Caco-2 (cell line): ENCODE data around the gene GPR27. TPM values are rescaled to one million over a fixed set of nuclear protein-coding genes. Genes with fewer than 3 reads are reported as not detected.

Source experiments
- BruUV-seq: library from RNA; stranded (reverse); fragments of 400-500 nt; replicated peaks from 2 replicates; lab custom pipeline; 2021; lab: Mats Ljungman, UMichigan
- CTCF ChIA-PET: fragments of 300-600 bp; sonication (Branson Sonifier 250); formaldehyde crosslinking; loops from one replicate; lab custom pipeline; 2022; ENCODE audit warnings: antibody characterized with exemption; lab: Charles Lee
- POLR2A ChIA-PET: fragments of 300-600 bp; sonication (Branson Sonifier 250); formaldehyde crosslinking; loops from one replicate; lab custom pipeline; 2022; ENCODE audit warnings: antibody characterized with exemption; lab: Charles Lee
- DNase-seq, 2 experiments: peaks; one replicate each; pipeline versions ENCODE4 v3.0.0 to v3.0.0-alpha.2; 2020 to 2022
- H3K27me3 ChIP-seq: replicated peaks from 2 replicates; pipeline ENCODE4 v1.6.0; 2011; ENCODE audit warnings: low read length; ENCODE audit not compliant: control insufficient read depth, insufficient read depth
- H3K36me3 ChIP-seq: 2 replicates; pipeline ENCODE4 v1.5.1; 2011; ENCODE audit warnings: low read length; ENCODE audit not compliant: control insufficient read depth, insufficient read depth
- H3K4me1 ChIP-seq: fragments of 250-450 bp; sonication (Bioruptor Pico); 2 replicates; pipeline ENCODE4 v1.5.1; 2020; ENCODE audit warnings: mild to moderate bottlenecking
- H3K4me3 ChIP-seq: 2 replicates; pipeline ENCODE4 v1.5.1; 2011; ENCODE audit warnings: low read depth, mild to moderate bottlenecking, control low read depth, low read length
- H3K9me3 ChIP-seq: fragments of 250-450 bp; sonication (Bioruptor Pico); 2 replicates; pipeline ENCODE4 v1.5.1; 2020; ENCODE audit warnings: mild to moderate bottlenecking, moderate library complexity
- H3K27ac Mint-ChIP-seq: one replicate; pipeline ENCODE4 v1.8.0; 2022; ENCODE audit warnings: mixed read lengths; ENCODE audit not compliant: unreplicated experiment
- H3K27me3 Mint-ChIP-seq: one replicate; pipeline ENCODE4 v1.8.0; 2022; ENCODE audit warnings: mixed read lengths; ENCODE audit not compliant: insufficient read depth, unreplicated experiment
- H3K36me3 Mint-ChIP-seq: one replicate; pipeline ENCODE4 v1.8.0; 2022; ENCODE audit warnings: mild to moderate bottlenecking, mixed read lengths; ENCODE audit not compliant: insufficient read depth, unreplicated experiment
- H3K4me1 Mint-ChIP-seq: one replicate; pipeline ENCODE4 v1.8.0; 2022; ENCODE audit warnings: low read depth, mixed read lengths; ENCODE audit not compliant: unreplicated experiment
- H3K4me3 Mint-ChIP-seq: one replicate; pipeline ENCODE4 v1.8.0; 2022; ENCODE audit warnings: mild to moderate bottlenecking, moderate library complexity, mixed read lengths; ENCODE audit not compliant: unreplicated experiment
- H3K9me3 Mint-ChIP-seq: one replicate; pipeline ENCODE4 v1.8.0; 2022; ENCODE audit warnings: mixed read lengths; ENCODE audit not compliant: unreplicated experiment
- CTCF ChIP-seq, 2 experiments: fragments of 200-600 bp in 1 of 2; IDR thresholded peaks; 1 replicate in 1 of 2; 2 replicates in 1 of 2; pipeline versions ENCODE4 v1.5.1 to v1.8.0; 2011 to 2022; ENCODE audit warnings: antibody characterized with exemption in 1 of 2, control low read depth in 1 of 2, inconsistent platforms in 1 of 2, low read depth in 1 of 2, low read length in 1 of 2, mild to moderate bottlenecking in 1 of 2, moderate library complexity in 1 of 2; ENCODE audit not compliant: insufficient read depth in 1 of 2, severe bottlenecking in 1 of 2, unreplicated experiment in 1 of 2
- intact Hi-C: fragments of 100-400 bp; cut with micrococcal nuclease; formaldehyde crosslinking; loops from one replicate; pipeline ENCODE4 v1.10.0; 2022; ENCODE audit not compliant: unreplicated experiment
- total RNA-seq: library from RNA; stranded (reverse); gene quantifications from 2 replicates; pipeline ENCODE4 v1.2.3, GENCODE V29; 2022

GPR27 gene
- total RNA-seq, 1 experiment from 2014 or later: 0.39 TPM

- H3K27ac Mint-ChIP-seq: no peak overlapping the region
- H3K36me3 Mint-ChIP-seq: no peaks in the 10 kb centered on the region
- H3K4me1 ChIP-seq: 0 out of 2 replicates have a peak, but pooled peaks cover 2% of the 10 kb centered on the region
- H3K9me3 ChIP-seq: no peaks in the 10 kb centered on the region
- H3K4me3 ChIP-seq: peak overlapping the region; percentile 76
- no TSS peak for BruUV-seq
- H3K9me3 Mint-ChIP-seq: no peaks in the 10 kb centered on the region
- H3K27me3 Mint-ChIP-seq: peaks cover 34% of the 10 kb centered on the region
- DNase-seq: peak; percentile 42 to 45
- no peaks in the 10 kb centered on the region for H3K4me1 Mint-ChIP-seq
- intact Hi-C loops: no loop called here
- peaks cover 3% of the 10 kb centered on the region for H3K27me3 ChIP-seq
- H3K36me3 ChIP-seq: no peaks in the 10 kb centered on the region
- ChIA-PET CTCF (no interaction called here), POLR2A (no interaction called here)
- TF ChIP-seq CTCF (IDR thresholded peaks at IDR 0.05; ENCODE audit: insufficient read depth in 1 of 2, low read depth in 1 of 2, low read length in 1 of 2, severe bottlenecking in 1 of 2, unreplicated experiment in 1 of 2): no peak
- peak overlapping the region; percentile 77 for H3K4me3 Mint-ChIP-seq
Measured at GRCh38 chr3:71724584-71725270, 28.9 kb upstream of the GPR27 start.

DNA sequence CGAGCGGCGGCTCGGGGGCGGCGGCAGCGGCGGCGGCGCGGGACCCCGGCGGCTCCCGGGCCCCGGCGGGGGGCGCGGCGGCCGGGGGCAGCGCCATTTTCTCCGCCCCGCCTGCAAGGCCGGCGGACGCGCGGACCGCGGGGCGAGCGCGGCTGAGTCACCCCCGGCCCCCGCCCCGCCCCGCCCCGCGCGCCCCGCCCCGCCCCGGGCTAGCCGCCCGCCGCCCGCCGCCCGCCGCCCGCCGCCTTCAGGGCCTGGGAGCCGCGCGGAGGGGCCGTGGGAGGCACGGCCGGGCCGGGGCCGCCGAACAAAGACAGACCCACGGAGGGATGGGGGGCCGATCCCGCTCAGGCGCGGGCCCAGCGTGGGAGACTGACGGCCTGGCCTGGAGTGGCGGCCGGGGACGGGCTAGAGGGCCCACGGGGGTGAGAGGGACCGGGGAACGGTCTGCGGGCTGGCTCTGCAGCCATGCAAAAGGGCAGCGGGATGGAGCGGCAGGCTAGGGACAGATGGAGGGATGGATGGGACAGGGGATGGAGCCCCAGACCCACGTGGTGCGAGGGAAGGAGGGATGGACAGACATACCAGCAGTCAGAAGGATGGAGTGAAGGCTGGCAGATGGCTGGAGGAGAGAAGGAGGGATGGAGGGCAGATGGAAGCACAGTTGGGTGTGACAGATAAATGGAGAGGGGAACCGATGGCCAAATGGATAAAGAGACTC, 28.2 kb upstream of the GPR27 start, which contains the start of gene EIF4E3:
EIF4E3 (minus strand) TSS at position 132 of the 721 bp plus-strand sequence; CDS start at position 97, 35 bp downstream.
- CTCF ChIA-PET: no interaction called here
- POLR2A ChIA-PET: no interaction called here
- Mint-ChIP-seq H3K4me3 (peak within 1 kb of the TSS; percentile 77), H3K27ac (no peak within 1 kb of the TSS), H3K36me3 (no peaks in the 10 kb centered on the region), H3K4me1 (no peaks in the 10 kb centered on the region), H3K9me3 (no peaks in the 10 kb centered on the region), H3K27me3 (peaks cover 33% of the 10 kb centered on the region)
- Histone ChIP-seq H3K9me3 (no peaks in the 10 kb centered on the region), H3K4me3 (peak within 1 kb of the TSS; percentile 76), H3K36me3 (no peaks in the 10 kb centered on the region), H3K27me3 (peaks cover 3% of the 10 kb centered on the region), H3K4me1 (0 out of 2 replicates have a peak, but pooled peaks cover 6% of the 10 kb centered on the region)
- peak in 1 of 2 experiments; percentile 32 for DNase-seq
- TF ChIP-seq CTCF (IDR thresholded peaks at IDR 0.05; ENCODE audit: insufficient read depth in 1 of 2, low read depth in 1 of 2, low read length in 1 of 2, severe bottlenecking in 1 of 2, unreplicated experiment in 1 of 2): no peak
- intact Hi-C loops: no loop called here
- no TSS peak for BruUV-seq

GRCh38 chr3:71726146-71726545, 27.5 kb upstream of the GPR27 start:
- intact Hi-C loops: no loop called here

More at GRCh38 chr3:71726146-71726545, 27.5 kb upstream of the GPR27 start:
- Histone ChIP-seq H3K4me3 (no peak overlapping the region), H3K27me3 (peaks cover 3% of the 10 kb centered on the region), H3K9me3 (no peaks in the 10 kb centered on the region), H3K36me3 (no peaks in the 10 kb centered on the region), H3K4me1 (0 out of 2 replicates have a peak, but pooled peaks cover 6% of the 10 kb centered on the region)
- ChIA-PET POLR2A (no interaction called here), CTCF (no interaction called here)
- H3K27ac Mint-ChIP-seq: no peak overlapping the region
- H3K36me3 Mint-ChIP-seq: no peaks in the 10 kb centered on the region
- H3K4me1 Mint-ChIP-seq: no peaks in the 10 kb centered on the region
- H3K9me3 Mint-ChIP-seq: no peaks in the 10 kb centered on the region
- H3K4me3 Mint-ChIP-seq: peak overlapping the region; percentile 50
- BruUV-seq: no TSS peak
- TF ChIP-seq CTCF (IDR thresholded peaks at IDR 0.05; ENCODE audit: insufficient read depth in 1 of 2, low read depth in 1 of 2, low read length in 1 of 2, severe bottlenecking in 1 of 2, unreplicated experiment in 1 of 2): no peak
- DNase-seq: no peak
- H3K27me3 Mint-ChIP-seq: peaks cover 27% of the 10 kb centered on the region
